A673 (cell line): ENCODE measurements around the gene AMH.

Experiments
- CTCF ChIP-seq: fragments of 300-800, 200-600 bp; sonication (generic); conservative IDR thresholded peaks from 2 replicates; pipeline ENCODE4 v1.5.1; 2017; ENCODE audit warnings: low read depth, mild to moderate bottlenecking, antibody characterized with exemption, low read length, moderate library complexity, mixed read lengths
- EZH2 ChIP-seq: fragments of 200-600 bp; sonication (generic); IDR thresholded peaks from 2 replicates; pipeline ENCODE4 v1.6.1; 2017; ENCODE audit warnings: borderline replicate concordance, low read depth, mild to moderate bottlenecking, mixed read lengths, antibody characterized with exemption, low read length; ENCODE audit not compliant: poor library complexity, severe bottlenecking

- no peak for TF ChIP-seq CTCF
- TF ChIP-seq EZH2 = no peak
Measured at GRCh38 chr19:2288338-2288817, 39.3 kb downstream of the AMH start.
